HG03066 (cell line): ENCODE data around the gene RAD52.

Experiments
- ATAC-seq: cut with Tn5 transposase; IDR thresholded peaks from one replicate; pipeline ENCODE4 v1.9.1; 2021; ENCODE audit warnings: low read depth; ENCODE audit not compliant: unreplicated experiment

Gene RAD52

GRCh38 chr12:916240-916639 lies 33.3 kb downstream of the RAD52 start:
- ATAC-seq, result no peak

- no peak for ATAC-seq
These were observed 34.4 kb downstream of the RAD52 start for GRCh38 chr12:915090-915489.

GRCh38 chr12:913919-914698 lies 35.4 kb downstream of the RAD52 start:
- no peak for ATAC-seq

GRCh38 chr12:912466-913235 lies 36.8 kb downstream of the RAD52 start:
- ATAC-seq, result no peak

GRCh38 chr12:911191-911826 lies 38.2 kb downstream of the RAD52 start:
- no peak for ATAC-seq

GRCh38 chr12:910416-910815 lies 39.1 kb downstream of the RAD52 start:
- no peak for ATAC-seq

GRCh38 chr12:909861-910260 lies 39.6 kb downstream of the RAD52 start:
- no peak for ATAC-seq

- no peak for ATAC-seq
These were observed 41.9 kb downstream of the RAD52 start for GRCh38 chr12:907413-908185.

GRCh38 chr12:906062-906585 lies 43.4 kb downstream of the RAD52 start:
- no peak for ATAC-seq

- no peak for ATAC-seq
These were observed 44.0 kb downstream of the RAD52 start for GRCh38 chr12:905261-906031.

GRCh38 chr12:904010-904414 lies 45.5 kb downstream of the RAD52 start:
- ATAC-seq, result no peak

GRCh38 chr12:903055-903454 lies 46.4 kb downstream of the RAD52 start:
- ATAC-seq, result no peak

GRCh38 chr12:902581-902980 lies 46.9 kb downstream of the RAD52 start:
- ATAC-seq, result no peak

- no peak for ATAC-seq
These were observed 52.1 kb downstream of the RAD52 start for GRCh38 chr12:897386-897785.

GRCh38 chr12:896031-896430 lies 53.5 kb downstream of the RAD52 start:
- no peak for ATAC-seq

- ATAC-seq, result no peak
These were observed 55.3 kb downstream of the RAD52 start for GRCh38 chr12:894226-894625.

- no peak for ATAC-seq
These were observed 63.3 kb downstream of the RAD52 start for GRCh38 chr12:886206-886605.

GRCh38 chr12:885701-886100 lies 63.8 kb downstream of the RAD52 start:
- no peak for ATAC-seq

- ATAC-seq, result no peak
These were observed 64.6 kb downstream of the RAD52 start for GRCh38 chr12:884746-885414.
